Liver (tissue), 9 donors: Measurements from ENCODE around the gene CCDC78. TPM values are rescaled to one million over a fixed set of nuclear protein-coding genes. Genes with fewer than 3 reads are reported as not detected.

Experiments
- DNase-seq: peaks from one replicate; pipeline ENCODE4 v3.0.0-alpha.2; 2017; ENCODE audit warnings: low spot score
- H3K27ac ChIP-seq, 2 donors: one replicate each; pipeline ENCODE4 v1.7.0; 2013; ENCODE audit warnings: inconsistent platforms in 2 of 2, low read length in 2 of 2, control low read depth in 1 of 2, low read depth in 1 of 2, mild to moderate bottlenecking in 1 of 2
- H3K27me3 ChIP-seq, 4 donors: one replicate each; pipeline versions ENCODE4 v1.6.1 to v1.7.0; 2013; ENCODE audit warnings: low read length in 3 of 4, inconsistent platforms in 1 of 4, mild to moderate bottlenecking in 1 of 4, moderate library complexity in 1 of 4; ENCODE audit not compliant: control insufficient read depth in 4 of 4, insufficient read depth in 4 of 4
- H3K36me3 ChIP-seq, 4 donors: one replicate each; pipeline versions ENCODE4 v1.6.1 to v1.7.0; 2013; ENCODE audit warnings: low read length in 3 of 4, mild to moderate bottlenecking in 3 of 4, low read depth in 1 of 4, moderate library complexity in 1 of 4; ENCODE audit not compliant: control insufficient read depth in 4 of 4, insufficient read depth in 3 of 4
- H3K4me1 ChIP-seq, 4 donors: one replicate each; pipeline versions ENCODE4 v1.6.1 to v1.7.0; 2013; ENCODE audit warnings: low read length in 3 of 4, mild to moderate bottlenecking in 3 of 4, moderate library complexity in 1 of 4; ENCODE audit not compliant: control insufficient read depth in 4 of 4, insufficient read depth in 4 of 4
- H3K4me3 ChIP-seq, 3 donors: one replicate each; pipeline versions ENCODE4 v1.6.1 to v1.7.0; 2013; ENCODE audit warnings: low read length in 3 of 3, control low read depth in 1 of 3, low read depth in 1 of 3, mild to moderate bottlenecking in 1 of 3
- H3K9ac ChIP-seq, 2 donors: one replicate each; pipeline ENCODE4 v1.7.0; 2013; ENCODE audit warnings: low read length in 2 of 2, mild to moderate bottlenecking in 2 of 2, moderate library complexity in 2 of 2, control low read depth in 1 of 2, low read depth in 1 of 2
- H3K9me3 ChIP-seq, 4 donors: one replicate each; pipeline versions ENCODE4 v1.6.1 to v1.7.0; 2013; ENCODE audit warnings: low read length in 3 of 4; ENCODE audit not compliant: control insufficient read depth in 4 of 4
- EGR1 ChIP-seq, 2 donors: IDR thresholded peaks; 2 replicates each; pipeline ENCODE4 v1.6.1; 2016 to 2018; ENCODE audit warnings: antibody characterized with exemption in 2 of 2, low read depth in 2 of 2
- FOXA2 ChIP-seq: IDR thresholded peaks from 2 replicates; pipeline ENCODE4 v1.6.1; 2016; ENCODE audit warnings: antibody characterized with exemption
- GABPA ChIP-seq, 2 donors: IDR thresholded peaks in 1 of 2; conservative IDR thresholded peaks in 1 of 2; 2 replicates each; pipeline ENCODE4 v1.6.1; 2016; ENCODE audit warnings: antibody characterized with exemption in 2 of 2, mild to moderate bottlenecking in 1 of 2, moderate library complexity in 1 of 2
- HNF4A ChIP-seq, 2 donors: conservative IDR thresholded peaks; 2 replicates each; pipeline ENCODE4 v1.6.1; 2016; ENCODE audit warnings: antibody characterized with exemption in 2 of 2, mild to moderate bottlenecking in 2 of 2
- MAX ChIP-seq: IDR thresholded peaks from 2 replicates; pipeline ENCODE4 v1.6.1; 2016; ENCODE audit warnings: antibody characterized with exemption
- NR2F2 ChIP-seq: IDR thresholded peaks from 2 replicates; pipeline ENCODE4 v1.6.1; 2016; ENCODE audit warnings: antibody characterized with exemption
- RAD21 ChIP-seq, 2 donors: IDR thresholded peaks; 2 replicates each; pipeline ENCODE4 v1.6.1; 2016; ENCODE audit warnings: antibody characterized with exemption in 2 of 2, mild to moderate bottlenecking in 2 of 2
- REST ChIP-seq: IDR thresholded peaks from 2 replicates; pipeline ENCODE4 v1.6.1; 2016; ENCODE audit warnings: antibody characterized with exemption, mild to moderate bottlenecking
- RXRA ChIP-seq, 2 donors: IDR thresholded peaks; 2 replicates each; pipeline ENCODE4 v1.6.1; 2017 to 2018; ENCODE audit warnings: antibody characterized with exemption in 2 of 2, mild to moderate bottlenecking in 1 of 2
- SP1 ChIP-seq: IDR thresholded peaks from 2 replicates; pipeline ENCODE4 v1.6.1; 2018; ENCODE audit warnings: antibody characterized with exemption, mild to moderate bottlenecking
- TAF1 ChIP-seq: conservative IDR thresholded peaks from 2 replicates; pipeline ENCODE4 v1.6.1; 2016; ENCODE audit warnings: antibody characterized with exemption, mild to moderate bottlenecking
- YY1 ChIP-seq: IDR thresholded peaks from 2 replicates; pipeline ENCODE4 v1.6.1; 2016; ENCODE audit warnings: antibody characterized with exemption, mild to moderate bottlenecking
- ZBTB33 ChIP-seq: IDR thresholded peaks from 2 replicates; pipeline ENCODE4 v1.6.1; 2016; ENCODE audit warnings: antibody characterized with exemption
- WGBS: extraction: QIAGEN DNeasy Blood & Tissue Kit; methylation state at CpG from one replicate; pipeline ENCODE4 v1.1.7; 2013; 5-methylcytosine and 5-hydroxymethylcytosine counted together
- polyA plus RNA-seq, 2 donors: library from polyadenylated mRNA; stranded (reverse) in 1 of 2; unstranded in 1 of 2; fragments of 200-250 nt in 1 of 2; fragments of >200 nt in 1 of 2; fragmentation: Nextera tagmentation in 1 of 2; extraction: Ambion mirVana in 1 of 2; gene quantifications; one replicate each; pipeline versions ENCODE4 v1.2.1 to v1.2.3, GENCODE V29; 2013 to 2015
- total RNA-seq, 2 donors: library from RNA; depleted of rRNA; stranded (reverse); fragments of >200 nt; gene quantifications; one replicate each; pipeline ENCODE4 v1.2.3, GENCODE V29; 2014
- TF ChIP-seq, protein P1 (sequence below): IDR thresholded peaks from 2 replicates; pipeline ENCODE4 v1.6.1; 2016; ENCODE audit warnings: antibody characterized with exemption
- TF ChIP-seq, protein P2 (sequence below): fragments of 150-350 bp; IDR thresholded peaks from 2 replicates; pipeline ENCODE4 v1.5.1; 2017; ENCODE audit warnings: improper control_type of control experiment, low read depth, low read length; ENCODE audit not compliant: missing input control
- donor health status: healthy.
- donor health status: healthy.
- donor health status: healthy.
- donor health status: healthy.
- donor health status: healthy.

Gene CCDC78
- total and polyA plus RNA-seq, 4 donors: 0.05 to 0.28 (median 0.08) TPM; not detected in 1

DNA sequence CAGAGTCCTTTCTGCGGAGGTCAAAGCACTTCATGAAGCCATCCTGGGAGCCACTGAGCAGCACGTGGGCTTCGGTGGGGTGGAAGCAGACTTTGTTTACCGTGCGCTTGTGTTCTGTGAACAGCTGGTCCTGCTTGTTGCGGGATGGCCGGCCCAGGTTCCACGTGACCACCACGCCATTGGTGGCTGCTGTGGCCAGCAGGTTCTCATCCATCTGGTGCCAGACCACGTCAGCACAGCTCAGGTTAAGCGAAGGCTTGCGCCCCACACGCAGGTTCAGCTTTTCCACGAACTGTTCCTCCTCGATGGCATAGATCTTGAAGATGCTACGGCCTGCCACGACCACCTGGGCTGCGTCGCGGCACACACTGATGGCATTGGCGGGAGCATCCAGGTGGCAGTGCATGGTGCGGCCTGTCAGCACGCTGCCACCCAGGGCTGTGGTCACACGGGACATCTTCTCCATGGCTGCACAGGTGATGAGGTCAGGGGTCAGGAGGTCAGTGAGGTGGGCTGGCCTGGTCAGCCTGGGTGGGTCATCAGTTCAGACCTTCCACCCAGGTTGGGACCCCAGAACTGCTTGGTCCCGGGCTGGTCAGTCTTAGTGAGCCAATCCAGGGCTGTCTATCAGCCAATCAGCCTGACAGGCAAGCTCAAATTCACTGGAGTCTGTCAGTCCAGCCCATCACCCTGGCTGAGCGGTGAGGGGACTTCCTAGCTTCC is 36.9 kb downstream of the CCDC78 start:
- TF ChIP-seq EGR1 (IDR thresholded peaks at IDR 0.05; ENCODE audit: low read depth in 2 of 2) (no peak), YY1 (no peak), MAX (no peak)
- H3K4me1 ChIP-seq: peaks cover 16 to 34% (median 26%) of the 10 kb centered on the region in 4 donors
- H3K36me3 ChIP-seq: peaks cover 0 to 7% (median 0%) of the 10 kb centered on the region in 4 donors
- no peak for DNase-seq
- H3K4me3 ChIP-seq: peak overlapping the region; percentile 73 to 98 (median 93)
- H3K9ac ChIP-seq: peak overlapping the region; percentile 69 to 87
- 84% methylated on average over 26 of the region's 26 CpGs for WGBS
- no peaks in the 10 kb centered on the region for H3K9me3 ChIP-seq
- H3K27me3 ChIP-seq: peaks cover 0 to 4% (median 1%) of the 10 kb centered on the region in 4 donors
- peak overlapping the region in 1 of 2 donors; percentile 71 for H3K27ac ChIP-seq

GRCh38 chr16:687499-687898 is 38.7 kb downstream of the CCDC78 start:
- no peak overlapping the region for H3K27ac ChIP-seq
- H3K9me3 ChIP-seq: no peaks in the 10 kb centered on the region
- DNase-seq: no peak
- H3K9ac ChIP-seq: no peak overlapping the region
- H3K27me3 ChIP-seq: peaks cover 0 to 4% (median 1%) of the 10 kb centered on the region in 4 donors
- peaks cover 0 to 10% (median under 1%) of the 10 kb centered on the region in 4 donors for H3K36me3 ChIP-seq
- peaks cover 25 to 44% (median 35%) of the 10 kb centered on the region in 4 donors for H3K4me1 ChIP-seq
- no peak for TF ChIP-seq EGR1 (IDR thresholded peaks at IDR 0.05; ENCODE audit: low read depth in 2 of 2)
- TF ChIP-seq GABPA (IDR thresholded peaks at IDR 0.05 in 1 of 2, conservative IDR thresholded peaks at IDR 0.05 in 1 of 2): no peak
- TF ChIP-seq SP1: no peak
- 98% methylated on average over 19 of the region's 19 CpGs for WGBS
- no peak overlapping the region for H3K4me3 ChIP-seq

- 95% methylated on average over 51 of the region's 51 CpGs for WGBS
- DNase-seq: no peak
- H3K4me1 ChIP-seq: peaks cover 26 to 53% (median 43%) of the 10 kb centered on the region in 4 donors
These were observed 39.6 kb downstream of the CCDC78 start for GRCh38 chr16:686459-687260.

More at GRCh38 chr16:686459-687260, 39.6 kb downstream of the CCDC78 start:
- Histone ChIP-seq H3K27me3 (no peaks in the 10 kb centered on the region), H3K9ac (no peak overlapping the region), H3K27ac (no peak overlapping the region), H3K4me3 (no peak overlapping the region), H3K36me3 (peaks cover 7 to 18% (median 8%) of the 10 kb centered on the region in 4 donors), H3K9me3 (no peaks in the 10 kb centered on the region)
- no peak for TF ChIP-seq RXRA (IDR thresholded peaks at IDR 0.05)
- no peak for TF ChIP-seq ZBTB33
- TF ChIP-seq, protein P1, sequence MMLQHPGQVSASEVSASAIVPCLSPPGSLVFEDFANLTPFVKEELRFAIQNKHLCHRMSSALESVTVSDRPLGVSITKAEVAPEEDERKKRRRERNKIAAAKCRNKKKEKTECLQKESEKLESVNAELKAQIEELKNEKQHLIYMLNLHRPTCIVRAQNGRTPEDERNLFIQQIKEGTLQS: no peak
- TF ChIP-seq, protein P2, sequence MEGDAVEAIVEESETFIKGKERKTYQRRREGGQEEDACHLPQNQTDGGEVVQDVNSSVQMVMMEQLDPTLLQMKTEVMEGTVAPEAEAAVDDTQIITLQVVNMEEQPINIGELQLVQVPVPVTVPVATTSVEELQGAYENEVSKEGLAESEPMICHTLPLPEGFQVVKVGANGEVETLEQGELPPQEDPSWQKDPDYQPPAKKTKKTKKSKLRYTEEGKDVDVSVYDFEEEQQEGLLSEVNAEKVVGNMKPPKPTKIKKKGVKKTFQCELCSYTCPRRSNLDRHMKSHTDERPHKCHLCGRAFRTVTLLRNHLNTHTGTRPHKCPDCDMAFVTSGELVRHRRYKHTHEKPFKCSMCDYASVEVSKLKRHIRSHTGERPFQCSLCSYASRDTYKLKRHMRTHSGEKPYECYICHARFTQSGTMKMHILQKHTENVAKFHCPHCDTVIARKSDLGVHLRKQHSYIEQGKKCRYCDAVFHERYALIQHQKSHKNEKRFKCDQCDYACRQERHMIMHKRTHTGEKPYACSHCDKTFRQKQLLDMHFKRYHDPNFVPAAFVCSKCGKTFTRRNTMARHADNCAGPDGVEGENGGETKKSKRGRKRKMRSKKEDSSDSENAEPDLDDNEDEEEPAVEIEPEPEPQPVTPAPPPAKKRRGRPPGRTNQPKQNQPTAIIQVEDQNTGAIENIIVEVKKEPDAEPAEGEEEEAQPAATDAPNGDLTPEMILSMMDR: no peak
- no peak for TF ChIP-seq FOXA2
- no peak for TF ChIP-seq HNF4A (conservative IDR thresholded peaks at IDR 0.05)
- no peak for TF ChIP-seq TAF1
- TF ChIP-seq GABPA (IDR thresholded peaks at IDR 0.05 in 1 of 2, conservative IDR thresholded peaks at IDR 0.05 in 1 of 2): no peak
- no peak for TF ChIP-seq REST
- TF ChIP-seq NR2F2: no peak
- no peak for TF ChIP-seq EGR1 (IDR thresholded peaks at IDR 0.05; ENCODE audit: low read depth in 2 of 2)
- TF ChIP-seq RAD21 (IDR thresholded peaks at IDR 0.05): no peak
